ENCODE data around the gene TRIAP1.
"Not testable (repeated sequence)": the region's sequence is repeated elsewhere in the genome, so short reads cannot be mapped to it uniquely, and the experiment has no call there.

The TRIAP1 gene

DNA sequence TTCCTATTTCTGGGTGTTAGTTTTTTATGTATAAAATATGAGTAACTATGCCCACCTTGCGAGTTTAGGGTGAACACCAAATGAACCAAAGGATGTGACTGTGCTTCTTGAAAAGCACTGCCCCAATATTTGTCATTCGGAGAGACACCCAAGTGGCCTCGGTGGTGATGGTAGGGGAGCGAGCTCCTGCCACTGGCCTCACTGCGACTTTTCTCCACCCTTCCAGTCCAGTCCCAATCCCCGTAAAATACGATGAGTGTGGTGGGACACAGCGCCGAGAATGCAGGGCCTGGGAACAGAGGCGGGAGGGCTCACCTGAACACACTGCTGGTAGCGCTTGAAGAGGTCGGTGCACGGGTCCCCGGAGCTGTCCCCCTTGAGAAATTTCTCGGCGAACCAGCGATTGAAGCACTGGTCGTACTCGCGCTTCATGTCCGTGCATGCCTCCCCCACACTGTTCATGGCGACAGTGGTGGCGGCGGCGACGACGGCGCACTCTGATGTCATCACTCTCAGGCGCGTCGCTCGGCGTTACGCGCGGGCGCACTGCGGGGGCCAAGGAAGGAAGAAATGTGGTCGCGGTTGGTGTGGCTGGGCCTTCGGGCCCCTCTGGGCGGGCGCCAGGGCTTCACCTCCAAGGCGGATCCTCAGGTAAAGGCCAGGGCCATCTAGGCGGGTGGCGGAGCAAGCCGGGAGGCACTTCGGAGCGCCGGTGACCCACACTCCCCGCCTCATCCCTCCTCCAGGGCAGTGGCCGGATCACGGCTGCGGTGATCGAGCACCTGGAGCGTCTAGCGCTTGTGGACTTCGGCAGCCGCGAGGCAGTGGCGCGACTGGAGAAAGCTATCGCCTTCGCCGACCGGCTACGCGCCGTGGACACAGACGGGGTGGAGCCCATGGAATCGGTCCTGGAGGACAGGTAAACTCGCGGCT, at the start of gene TRIAP1, which contains the start of gene GATC:
TSS of gene TRIAP1 (minus strand) at position 474 of the 933 bp plus-strand sequence. CDS start at position 462, 12 bp downstream.
TSS of gene GATC (plus strand) at position 534 of the 933 bp plus-strand sequence. CDS start at position 571, 37 bp downstream.
- peak; percentile 81 for DNase-seq (ENCODE audit: low read depth)

- DNase-seq (ENCODE audit: low read depth) = no peak
These were observed 49.1 kb upstream of the TRIAP1 start for GRCh38 chr12:120495186-120495730.

GRCh38 chr12:120490833-120491512, 44.8 kb upstream of the TRIAP1 start:
- no peak for DNase-seq (ENCODE audit: low read depth)

DNA sequence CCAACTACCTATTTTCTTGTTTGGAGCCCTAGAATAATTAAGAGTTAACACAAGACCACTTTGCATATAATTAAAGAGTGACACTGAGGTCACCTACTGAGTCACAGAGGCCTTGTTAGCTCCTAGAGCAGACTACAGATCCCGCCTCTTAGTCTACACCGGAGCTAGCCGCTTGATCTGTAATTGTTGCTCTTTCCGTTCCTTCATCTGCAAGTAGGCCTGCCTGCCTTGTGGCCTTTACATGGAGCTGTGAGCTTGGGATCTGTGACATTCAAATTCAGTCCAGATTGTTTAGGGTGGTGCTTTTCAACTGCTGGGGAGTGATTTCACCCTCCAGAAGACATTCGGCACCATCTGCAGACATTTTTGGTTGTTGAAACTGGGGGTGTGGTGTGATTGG, 44.1 kb upstream of the TRIAP1 start:
- no peak for DNase-seq (ENCODE audit: low read depth)

DNA sequence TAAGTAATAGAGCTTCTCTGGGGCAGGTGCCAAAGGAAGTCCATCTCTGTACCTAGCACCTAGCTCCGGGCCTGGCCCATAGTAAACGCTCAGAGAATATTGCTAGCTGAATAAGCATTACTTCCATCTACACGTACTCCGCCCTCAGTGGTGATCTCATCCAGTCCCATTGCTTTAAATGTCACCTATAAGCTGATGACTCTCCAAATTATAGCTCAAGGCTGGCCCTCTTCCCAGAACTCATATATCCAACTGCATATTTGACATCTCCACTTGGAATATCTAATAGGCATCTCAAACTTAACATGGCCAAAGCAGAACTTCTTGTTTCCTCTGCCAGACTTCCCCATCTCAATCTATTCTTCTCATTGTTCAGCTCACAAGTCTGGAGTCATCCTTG, 42.8 kb upstream of the TRIAP1 start:
- DNase-seq (ENCODE audit: low read depth) = no peak

DNA sequence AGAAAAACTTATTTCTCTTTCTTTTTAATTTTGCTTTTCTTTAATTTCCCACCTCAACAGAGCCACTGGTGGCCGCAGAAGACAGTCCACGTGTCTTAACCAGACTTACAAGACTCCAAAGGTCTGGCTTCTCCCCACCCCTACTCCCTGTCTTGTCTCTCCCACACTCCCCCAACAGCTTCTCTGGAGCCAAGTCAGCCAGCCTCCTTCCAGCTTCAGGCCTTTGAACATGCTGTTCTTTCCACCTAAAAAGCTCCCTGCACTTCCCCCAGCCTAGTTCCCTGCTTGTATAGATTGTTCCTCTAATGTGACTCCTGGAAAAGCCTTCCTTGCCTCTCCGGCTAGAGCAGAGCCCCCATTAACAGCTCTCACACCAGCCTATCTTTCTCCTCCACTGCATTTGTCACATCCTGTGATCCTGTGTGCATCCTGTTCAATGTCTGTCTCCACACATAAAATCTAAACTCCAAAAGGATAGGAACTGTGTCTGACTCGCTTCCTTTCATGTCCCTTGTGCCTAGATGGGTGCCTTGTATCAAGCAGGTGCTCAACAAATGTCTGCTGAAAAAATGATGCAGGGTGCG, 42.0 kb upstream of the TRIAP1 start:
- DNase-seq (ENCODE audit: low read depth) = no peak

- DNase-seq (ENCODE audit: low read depth) = not testable (repeated sequence)
These were observed 41.4 kb upstream of the TRIAP1 start for GRCh38 chr12:120487552-120487951.

- DNase-seq (ENCODE audit: low read depth) = no peak
These were observed 40.0 kb upstream of the TRIAP1 start for GRCh38 chr12:120485961-120486881.

DNA sequence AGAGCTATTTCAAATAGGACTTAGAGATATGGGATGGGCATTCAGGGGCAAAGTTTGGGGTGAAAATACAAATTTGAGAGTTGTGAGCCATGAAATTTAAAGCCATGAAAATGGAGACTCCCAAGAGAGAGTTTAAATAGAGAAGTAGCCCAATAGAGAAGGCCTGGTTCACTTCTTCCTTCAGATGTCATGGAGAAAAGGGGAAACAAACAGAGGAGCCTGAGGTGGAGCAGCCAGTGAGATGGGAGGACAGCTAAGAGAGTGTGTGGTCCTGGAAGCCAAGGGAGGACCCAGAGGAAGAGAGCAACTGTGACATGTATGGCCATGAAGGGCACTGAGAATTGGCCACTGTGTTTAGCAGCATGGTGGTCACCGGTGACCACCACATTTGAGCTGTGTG, 37.4 kb upstream of the TRIAP1 start:
- no peak for DNase-seq (ENCODE audit: low read depth)

- DNase-seq (ENCODE audit: low read depth) = no peak
These were observed 35.0 kb upstream of the TRIAP1 start for GRCh38 chr12:120481022-120481767.

DNA sequence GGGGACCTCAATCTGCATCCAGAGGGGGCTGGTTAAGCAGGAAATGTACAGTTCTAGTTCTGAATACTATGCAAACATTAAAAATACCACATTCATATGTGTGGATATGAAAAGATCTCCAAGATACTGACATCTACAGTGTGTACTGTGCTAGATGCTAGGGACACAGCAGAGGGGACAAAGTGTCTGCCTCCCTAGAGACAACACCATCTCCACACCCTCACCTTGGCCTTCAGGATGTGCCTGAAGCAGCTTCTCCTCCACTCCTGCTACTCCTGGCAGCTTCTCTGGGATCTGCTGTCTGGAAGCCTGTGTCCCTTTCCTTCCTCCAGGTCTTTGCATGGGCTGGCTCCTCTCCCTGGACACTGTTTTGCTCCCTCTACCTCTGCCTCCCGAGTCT, 34.0 kb upstream of the TRIAP1 start:
- no peak for DNase-seq (ENCODE audit: low read depth)

DNA sequence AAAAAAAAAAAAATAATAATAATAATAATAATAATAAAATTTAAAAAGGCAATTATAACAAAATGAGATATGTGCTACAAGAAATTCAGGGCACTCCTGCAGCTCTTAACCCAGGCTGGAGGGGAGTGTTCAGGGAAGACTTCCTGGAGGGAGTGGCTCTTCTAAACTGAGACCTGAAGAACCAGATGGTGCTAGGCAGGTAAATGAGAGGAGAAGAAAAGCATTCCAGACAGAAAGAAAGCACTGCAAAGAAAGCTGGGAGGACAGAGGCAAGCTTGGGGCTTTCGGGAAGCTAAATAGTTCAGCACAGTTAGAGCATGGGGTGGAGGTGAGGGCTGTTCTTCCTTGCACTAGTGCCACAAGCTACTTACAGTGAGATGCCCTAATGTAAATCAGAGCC, 33.3 kb upstream of the TRIAP1 start:
- DNase-seq (ENCODE audit: low read depth) = no peak

DNA sequence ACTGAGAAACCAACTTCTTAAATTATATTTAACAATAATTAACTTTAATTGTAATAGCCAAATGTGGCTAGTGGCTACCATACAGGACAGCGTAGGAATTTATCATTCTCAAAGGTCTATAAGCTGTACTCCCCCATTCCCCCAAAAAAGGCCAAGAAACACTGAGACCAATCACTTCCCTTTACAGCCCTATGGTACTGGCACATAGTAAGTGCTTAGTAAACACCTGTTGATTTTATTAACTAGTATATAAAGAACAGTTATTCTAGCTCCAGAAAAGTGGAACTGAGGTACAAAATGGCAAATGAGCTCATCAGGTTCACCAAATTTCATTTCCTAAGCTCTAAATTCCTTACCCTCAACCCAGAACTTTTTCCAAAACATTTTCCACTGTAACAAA, 29.5 kb upstream of the TRIAP1 start:
- DNase-seq (ENCODE audit: low read depth) = no peak

DNA sequence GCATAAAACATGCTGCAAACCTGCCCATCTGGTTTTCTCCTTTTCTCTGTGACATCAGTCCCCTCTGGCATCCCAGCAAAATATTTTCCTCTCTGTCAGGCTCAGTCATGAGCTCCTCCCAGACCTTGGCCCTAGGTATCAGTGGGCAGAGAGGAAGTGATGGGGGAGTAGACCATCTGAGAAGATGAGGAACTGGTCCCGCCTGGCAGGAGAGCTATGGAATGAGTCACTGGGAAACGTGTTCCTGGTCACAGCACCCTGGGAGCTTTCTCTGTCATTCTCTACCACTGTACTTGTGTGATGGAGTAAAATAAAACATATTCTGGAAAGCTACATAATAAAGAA, 28.4 kb upstream of the TRIAP1 start:
- no peak for DNase-seq (ENCODE audit: low read depth)

DNA sequence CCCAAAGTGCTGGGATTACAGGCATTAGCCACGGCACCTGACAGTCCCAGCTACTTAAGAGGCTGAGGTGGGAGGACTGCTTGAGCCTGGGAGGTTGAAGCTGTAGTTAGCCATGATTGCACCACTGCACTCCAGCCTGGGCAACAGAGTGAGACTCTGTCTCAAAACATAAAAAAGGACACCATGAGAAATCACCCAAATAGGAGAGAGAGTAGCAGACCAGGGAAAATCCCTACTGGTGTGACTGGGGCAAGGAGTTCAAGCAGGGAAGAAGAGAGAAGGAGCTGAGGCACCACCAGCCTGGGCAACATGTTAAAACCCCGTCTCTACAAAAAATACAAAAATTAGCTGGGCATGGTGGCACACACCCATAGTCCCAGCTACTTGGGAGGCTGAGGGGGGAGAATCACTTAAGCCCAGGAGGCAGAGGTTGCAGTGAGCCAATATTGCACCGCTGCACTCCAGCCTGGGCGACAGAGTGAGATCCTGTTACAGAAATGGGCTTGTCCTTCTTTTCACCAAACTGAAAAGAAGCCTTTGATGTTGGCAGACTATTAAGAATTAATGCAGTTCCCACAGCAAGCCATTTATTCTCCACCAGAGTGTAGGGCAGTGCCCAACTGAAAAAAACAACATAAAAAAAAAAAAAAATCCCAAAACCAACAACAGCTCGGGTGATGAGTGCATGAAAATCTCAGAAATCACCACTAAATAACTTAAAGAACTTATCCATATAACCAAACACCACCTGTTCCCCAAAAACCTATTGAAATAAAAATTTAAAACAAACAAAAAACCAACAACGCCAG, 27.8 kb upstream of the TRIAP1 start:
- DNase-seq (ENCODE audit: low read depth) = no peak

GRCh38 chr12:120472521-120472920, 26.3 kb upstream of the TRIAP1 start:
- DNase-seq (ENCODE audit: low read depth) = no peak

DNA sequence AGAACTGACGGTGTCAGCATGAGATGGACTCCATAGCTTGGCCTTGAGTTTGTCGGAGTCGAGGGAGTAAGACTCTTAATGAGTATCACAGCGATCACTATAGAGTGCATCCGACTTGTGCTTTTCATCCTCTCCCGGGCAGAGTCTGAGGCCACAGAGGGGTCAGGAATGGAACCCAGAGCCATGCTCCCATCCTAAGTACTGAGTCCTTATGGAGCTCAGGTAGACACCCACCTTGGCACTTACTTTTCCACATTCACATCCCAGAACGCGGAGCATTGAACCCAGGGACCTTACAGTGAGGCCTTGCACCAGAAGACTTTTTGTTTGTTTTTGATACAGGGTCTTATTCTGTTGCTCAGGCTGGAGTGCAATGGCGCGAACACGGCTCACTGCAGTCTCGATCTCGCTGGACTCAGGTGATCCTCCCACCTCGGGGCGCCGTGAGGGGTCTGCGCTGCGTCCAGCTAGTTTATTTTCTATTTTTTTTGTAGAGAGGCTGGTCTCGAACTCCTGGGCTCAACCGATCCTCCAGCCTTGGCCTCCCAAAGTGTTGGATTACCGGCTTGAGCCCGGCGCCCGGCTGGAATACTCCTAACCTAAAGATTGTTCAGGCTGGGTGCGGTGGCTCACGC, 24.1 kb upstream of the TRIAP1 start:
- DNase-seq (ENCODE audit: low read depth) = no peak

DNA sequence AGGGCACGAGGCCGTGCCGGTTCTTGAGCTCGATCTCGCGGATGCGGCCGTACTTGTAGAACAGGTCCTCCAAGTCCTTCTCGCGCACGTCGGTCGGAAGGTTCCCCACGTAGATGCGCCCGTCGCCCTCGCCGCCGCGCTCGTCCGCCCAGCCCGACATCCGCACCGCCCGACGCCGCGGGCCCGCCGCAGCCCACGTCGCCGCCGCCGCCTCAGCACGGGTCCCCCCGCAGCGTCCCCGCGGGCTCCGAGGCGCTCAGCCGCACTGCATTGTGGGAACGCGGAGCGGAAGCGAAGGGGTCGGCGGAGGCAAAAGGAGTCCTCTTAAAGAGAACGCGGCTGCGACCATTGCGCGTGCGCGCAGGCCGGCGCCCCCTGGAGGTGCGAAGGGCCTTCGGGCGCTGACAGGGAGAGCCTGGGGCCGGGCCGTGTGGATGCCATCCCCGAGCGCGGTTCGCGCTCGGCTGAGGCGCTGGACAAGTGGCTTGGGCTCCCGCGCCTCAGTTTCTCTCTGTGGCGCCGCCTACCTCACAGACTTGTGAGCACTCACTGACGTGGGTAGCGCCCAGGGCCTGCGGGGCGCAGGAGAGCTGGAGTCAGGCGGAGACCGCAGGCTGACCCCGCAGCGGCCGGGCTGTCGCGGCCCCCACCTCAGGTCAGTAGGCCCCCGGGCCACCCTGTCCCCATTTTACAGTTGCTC, 23.4 kb upstream of the TRIAP1 start, which contains the start of gene SRSF9:
TSS of gene SRSF9 (minus strand) at position 299 of the 700 bp plus-strand sequence. CDS start at position 160, 139 bp downstream.
- peak; percentile 93 for DNase-seq (ENCODE audit: low read depth)
